Panc1 (cell line): Measurements from ENCODE around the gene ABO.

Source experiments
- POLR2AphosphoS5 ChIP-seq: IDR thresholded peaks from 2 replicates; pipeline ENCODE4 v1.6.1; 2012; ENCODE audit warnings: mild to moderate bottlenecking, low read depth, low read length, moderate library complexity
- TCF7L2 ChIP-seq: IDR thresholded peaks from 2 replicates; pipeline ENCODE4 v1.6.1; 2011; ENCODE audit warnings: mild to moderate bottlenecking, low read depth, low read length, inconsistent platforms
- TF ChIP-seq, protein P1 (sequence below): fragments of 450-650 bp; IDR thresholded peaks from 2 replicates; pipeline ENCODE4 v1.5.1; 2017; ENCODE audit warnings: mild to moderate bottlenecking
- TF ChIP-seq, protein P2 (sequence below), 2 experiments: IDR thresholded peaks; 2 replicates each; pipeline ENCODE4 v1.6.1; 2011 to 2012; ENCODE audit warnings: low read depth in 2 of 2, control low read depth in 1 of 2, low read length in 1 of 2, mild to moderate bottlenecking in 1 of 2, moderate library complexity in 1 of 2; ENCODE audit not compliant: insufficient read depth in 1 of 2

DNA sequence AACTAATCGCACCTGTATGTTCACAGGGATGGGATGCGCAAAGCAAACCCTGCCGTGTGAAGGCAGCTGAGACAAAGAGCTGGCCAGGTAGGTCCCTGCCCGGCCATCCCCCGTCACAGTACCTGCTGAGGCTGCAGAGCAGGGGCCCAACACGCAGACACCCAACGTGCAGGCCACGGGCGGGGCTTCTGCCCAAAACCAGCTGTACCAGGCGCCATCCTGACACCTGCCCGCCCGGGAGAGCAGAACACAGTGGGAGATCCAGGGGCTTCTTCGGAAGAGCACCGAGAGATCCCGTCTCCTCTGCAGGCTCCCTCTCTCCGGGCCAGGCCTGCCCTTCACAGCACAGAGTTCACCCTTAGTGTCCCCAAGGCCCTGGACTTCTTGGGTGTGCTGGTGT is 28.4 kb downstream of the ABO start:
- TF ChIP-seq, protein P1, sequence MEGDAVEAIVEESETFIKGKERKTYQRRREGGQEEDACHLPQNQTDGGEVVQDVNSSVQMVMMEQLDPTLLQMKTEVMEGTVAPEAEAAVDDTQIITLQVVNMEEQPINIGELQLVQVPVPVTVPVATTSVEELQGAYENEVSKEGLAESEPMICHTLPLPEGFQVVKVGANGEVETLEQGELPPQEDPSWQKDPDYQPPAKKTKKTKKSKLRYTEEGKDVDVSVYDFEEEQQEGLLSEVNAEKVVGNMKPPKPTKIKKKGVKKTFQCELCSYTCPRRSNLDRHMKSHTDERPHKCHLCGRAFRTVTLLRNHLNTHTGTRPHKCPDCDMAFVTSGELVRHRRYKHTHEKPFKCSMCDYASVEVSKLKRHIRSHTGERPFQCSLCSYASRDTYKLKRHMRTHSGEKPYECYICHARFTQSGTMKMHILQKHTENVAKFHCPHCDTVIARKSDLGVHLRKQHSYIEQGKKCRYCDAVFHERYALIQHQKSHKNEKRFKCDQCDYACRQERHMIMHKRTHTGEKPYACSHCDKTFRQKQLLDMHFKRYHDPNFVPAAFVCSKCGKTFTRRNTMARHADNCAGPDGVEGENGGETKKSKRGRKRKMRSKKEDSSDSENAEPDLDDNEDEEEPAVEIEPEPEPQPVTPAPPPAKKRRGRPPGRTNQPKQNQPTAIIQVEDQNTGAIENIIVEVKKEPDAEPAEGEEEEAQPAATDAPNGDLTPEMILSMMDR, result no peak
- TF ChIP-seq TCF7L2, result no peak
- no peak for TF ChIP-seq POLR2AphosphoS5
- TF ChIP-seq, protein P2, sequence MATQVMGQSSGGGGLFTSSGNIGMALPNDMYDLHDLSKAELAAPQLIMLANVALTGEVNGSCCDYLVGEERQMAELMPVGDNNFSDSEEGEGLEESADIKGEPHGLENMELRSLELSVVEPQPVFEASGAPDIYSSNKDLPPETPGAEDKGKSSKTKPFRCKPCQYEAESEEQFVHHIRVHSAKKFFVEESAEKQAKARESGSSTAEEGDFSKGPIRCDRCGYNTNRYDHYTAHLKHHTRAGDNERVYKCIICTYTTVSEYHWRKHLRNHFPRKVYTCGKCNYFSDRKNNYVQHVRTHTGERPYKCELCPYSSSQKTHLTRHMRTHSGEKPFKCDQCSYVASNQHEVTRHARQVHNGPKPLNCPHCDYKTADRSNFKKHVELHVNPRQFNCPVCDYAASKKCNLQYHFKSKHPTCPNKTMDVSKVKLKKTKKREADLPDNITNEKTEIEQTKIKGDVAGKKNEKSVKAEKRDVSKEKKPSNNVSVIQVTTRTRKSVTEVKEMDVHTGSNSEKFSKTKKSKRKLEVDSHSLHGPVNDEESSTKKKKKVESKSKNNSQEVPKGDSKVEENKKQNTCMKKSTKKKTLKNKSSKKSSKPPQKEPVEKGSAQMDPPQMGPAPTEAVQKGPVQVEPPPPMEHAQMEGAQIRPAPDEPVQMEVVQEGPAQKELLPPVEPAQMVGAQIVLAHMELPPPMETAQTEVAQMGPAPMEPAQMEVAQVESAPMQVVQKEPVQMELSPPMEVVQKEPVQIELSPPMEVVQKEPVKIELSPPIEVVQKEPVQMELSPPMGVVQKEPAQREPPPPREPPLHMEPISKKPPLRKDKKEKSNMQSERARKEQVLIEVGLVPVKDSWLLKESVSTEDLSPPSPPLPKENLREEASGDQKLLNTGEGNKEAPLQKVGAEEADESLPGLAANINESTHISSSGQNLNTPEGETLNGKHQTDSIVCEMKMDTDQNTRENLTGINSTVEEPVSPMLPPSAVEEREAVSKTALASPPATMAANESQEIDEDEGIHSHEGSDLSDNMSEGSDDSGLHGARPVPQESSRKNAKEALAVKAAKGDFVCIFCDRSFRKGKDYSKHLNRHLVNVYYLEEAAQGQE (IDR thresholded peaks at IDR 0.05; ENCODE audit: insufficient read depth in 1 of 2, low read depth in 2 of 2, low read length in 1 of 2), result no peak
